ENCODE data around the gene DHX35.

Gene DHX35

DNA sequence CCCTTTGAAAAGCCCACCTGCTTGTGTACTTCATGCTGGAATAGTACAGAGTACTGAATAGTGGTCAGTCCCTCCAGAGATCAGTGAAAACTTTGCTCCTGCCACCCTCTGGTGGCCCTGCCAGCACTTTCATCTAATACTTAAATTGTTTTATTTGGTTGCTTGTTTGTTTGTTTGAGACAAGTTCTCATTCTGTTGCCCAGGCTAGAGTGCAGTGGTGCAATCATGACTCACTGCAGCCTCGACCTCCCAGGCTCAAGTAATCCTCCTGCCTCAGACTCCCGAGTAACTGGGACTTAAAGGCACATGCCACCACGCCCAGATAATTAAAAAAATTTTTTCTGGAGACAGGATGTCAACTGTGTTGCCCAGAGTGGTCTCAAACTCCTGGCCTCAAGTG is 26.9 kb upstream of the DHX35 start:
- Histone ChIP-seq H3K9me3 (ENCODE audit: insufficient read depth, low read depth, low read length) (no peaks in the 10 kb centered on the region), H3K9me2 (replicated peaks; ENCODE audit: low read depth, low read length) (no peaks in the 10 kb centered on the region), H3K9ac (ENCODE audit: low read depth, low read length, poor library complexity, severe bottlenecking) (no peak overlapping the region), H3K27me3 (ENCODE audit: insufficient read depth, low read length, poor library complexity, severe bottlenecking) (no peaks in the 10 kb centered on the region), H3K4me2 (ENCODE audit: low read depth, low read length, poor library complexity, severe bottlenecking) (peak overlapping the region; percentile 96), H4K20me1 (ENCODE audit: insufficient read depth, low read length, poor library complexity, severe bottlenecking) (peaks cover 74% of the 10 kb centered on the region), H3K4me3 (ENCODE audit: low read length, poor library complexity, severe bottlenecking) (peak overlapping the region; percentile 27), H3K36me3 (ENCODE audit: insufficient read depth, low read length) (peaks cover 41% of the 10 kb centered on the region; the same call in 1 of the 2 replicates), H3K4me1 (ENCODE audit: insufficient read depth, low read length, poor library complexity, severe bottlenecking) (peaks cover 66% of the 10 kb centered on the region), H2AFZ (ENCODE audit: low read length) (no peak overlapping the region), H3K79me2 (ENCODE audit: insufficient read depth, low read length) (peaks cover 100% of the 10 kb centered on the region), H3F3A (ENCODE audit: low read depth) (no peaks in the 10 kb centered on the region)
- TF ChIP-seq, protein P1, sequence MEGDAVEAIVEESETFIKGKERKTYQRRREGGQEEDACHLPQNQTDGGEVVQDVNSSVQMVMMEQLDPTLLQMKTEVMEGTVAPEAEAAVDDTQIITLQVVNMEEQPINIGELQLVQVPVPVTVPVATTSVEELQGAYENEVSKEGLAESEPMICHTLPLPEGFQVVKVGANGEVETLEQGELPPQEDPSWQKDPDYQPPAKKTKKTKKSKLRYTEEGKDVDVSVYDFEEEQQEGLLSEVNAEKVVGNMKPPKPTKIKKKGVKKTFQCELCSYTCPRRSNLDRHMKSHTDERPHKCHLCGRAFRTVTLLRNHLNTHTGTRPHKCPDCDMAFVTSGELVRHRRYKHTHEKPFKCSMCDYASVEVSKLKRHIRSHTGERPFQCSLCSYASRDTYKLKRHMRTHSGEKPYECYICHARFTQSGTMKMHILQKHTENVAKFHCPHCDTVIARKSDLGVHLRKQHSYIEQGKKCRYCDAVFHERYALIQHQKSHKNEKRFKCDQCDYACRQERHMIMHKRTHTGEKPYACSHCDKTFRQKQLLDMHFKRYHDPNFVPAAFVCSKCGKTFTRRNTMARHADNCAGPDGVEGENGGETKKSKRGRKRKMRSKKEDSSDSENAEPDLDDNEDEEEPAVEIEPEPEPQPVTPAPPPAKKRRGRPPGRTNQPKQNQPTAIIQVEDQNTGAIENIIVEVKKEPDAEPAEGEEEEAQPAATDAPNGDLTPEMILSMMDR (conservative IDR thresholded peaks at IDR 0.05; ENCODE audit: low read length): peak; percentile 42
- TF ChIP-seq EZH2phosphoT487 (IDR thresholded peaks at IDR 0.05; ENCODE audit: borderline replicate concordance): no peak

DNA sequence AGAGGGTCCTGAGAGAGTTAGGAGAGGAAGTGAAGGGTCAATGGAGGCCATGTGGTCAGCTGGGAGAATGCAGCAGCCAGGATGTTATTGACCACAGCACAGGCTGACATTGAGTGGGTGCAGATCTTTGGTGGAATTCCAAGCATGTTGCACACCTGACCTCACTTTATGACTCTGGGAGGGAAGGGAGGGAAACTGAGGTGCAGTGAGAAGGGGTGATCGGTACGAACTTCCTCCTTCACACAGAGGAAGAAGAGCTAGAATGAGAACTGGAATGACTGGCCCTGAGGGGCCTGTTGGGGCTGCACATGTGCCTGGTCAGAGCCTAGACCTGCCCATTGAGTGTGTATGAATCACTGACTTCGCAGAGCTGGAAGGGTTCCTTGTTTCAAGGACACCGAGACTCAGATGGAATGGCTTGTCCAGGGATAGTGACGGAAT is 26.2 kb upstream of the DHX35 start:
- H3K36me3 ChIP-seq (ENCODE audit: insufficient read depth, low read length): peaks cover 47% of the 10 kb centered on the region; the same call in 1 of the 2 replicates
- peak overlapping the region; percentile 31 for H3K9ac ChIP-seq (ENCODE audit: low read depth, low read length, poor library complexity, severe bottlenecking)
- no peak overlapping the region for H2AFZ ChIP-seq (ENCODE audit: low read length)
- peak overlapping the region; percentile 96 for H3K4me2 ChIP-seq (ENCODE audit: low read depth, low read length, poor library complexity, severe bottlenecking)
- H3K4me3 ChIP-seq (ENCODE audit: low read length, poor library complexity, severe bottlenecking): no peak overlapping the region
- TF ChIP-seq, protein P1 (conservative IDR thresholded peaks at IDR 0.05; ENCODE audit: low read length): no peak
- no peak for TF ChIP-seq EZH2phosphoT487 (IDR thresholded peaks at IDR 0.05; ENCODE audit: borderline replicate concordance)
- H3F3A ChIP-seq (ENCODE audit: low read depth): no peaks in the 10 kb centered on the region
- H3K79me2 ChIP-seq (ENCODE audit: insufficient read depth, low read length): peaks cover 100% of the 10 kb centered on the region
- H4K20me1 ChIP-seq (ENCODE audit: insufficient read depth, low read length, poor library complexity, severe bottlenecking): peaks cover 75% of the 10 kb centered on the region
- H3K27me3 ChIP-seq (ENCODE audit: insufficient read depth, low read length, poor library complexity, severe bottlenecking): no peaks in the 10 kb centered on the region
- H3K9me3 ChIP-seq (ENCODE audit: insufficient read depth, low read depth, low read length): no peaks in the 10 kb centered on the region
- H3K9me2 ChIP-seq (replicated peaks; ENCODE audit: low read depth, low read length): no peaks in the 10 kb centered on the region
- peaks cover 63% of the 10 kb centered on the region for H3K4me1 ChIP-seq (ENCODE audit: insufficient read depth, low read length, poor library complexity, severe bottlenecking)

DNA sequence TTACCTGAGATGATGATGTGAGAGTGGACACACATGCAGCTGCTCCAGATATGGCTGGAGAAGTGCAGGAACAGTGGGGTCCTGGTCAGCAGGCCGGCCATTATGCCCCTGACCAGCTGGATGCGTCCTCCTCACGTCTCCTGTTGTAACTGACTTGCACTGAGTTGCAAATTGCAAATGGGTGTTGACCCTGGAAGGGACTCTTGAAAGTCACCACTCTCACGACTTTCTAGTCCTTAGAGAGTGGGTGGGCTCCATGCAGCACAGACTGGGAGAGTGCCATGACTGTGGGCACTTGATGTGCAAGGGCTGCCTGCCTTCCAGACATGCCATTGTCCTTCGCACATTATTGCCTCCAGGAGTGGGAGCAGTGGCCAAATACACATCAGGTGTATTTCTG is 25.1 kb upstream of the DHX35 start:
- Histone ChIP-seq H2AFZ (ENCODE audit: low read length) (no peak overlapping the region), H3K9ac (ENCODE audit: low read depth, low read length, poor library complexity, severe bottlenecking) (peak overlapping the region; percentile 2), H3K4me3 (ENCODE audit: low read length, poor library complexity, severe bottlenecking) (peak overlapping the region; percentile 7), H3K9me3 (ENCODE audit: insufficient read depth, low read depth, low read length) (no peaks in the 10 kb centered on the region), H3K9me2 (replicated peaks; ENCODE audit: low read depth, low read length) (no peaks in the 10 kb centered on the region), H3K27me3 (ENCODE audit: insufficient read depth, low read length, poor library complexity, severe bottlenecking) (no peaks in the 10 kb centered on the region), H3K4me1 (ENCODE audit: insufficient read depth, low read length, poor library complexity, severe bottlenecking) (peaks cover 53% of the 10 kb centered on the region), H3K4me2 (ENCODE audit: low read depth, low read length, poor library complexity, severe bottlenecking) (peak overlapping the region; percentile 96), H3K79me2 (ENCODE audit: insufficient read depth, low read length) (peaks cover 100% of the 10 kb centered on the region), H3F3A (ENCODE audit: low read depth) (no peaks in the 10 kb centered on the region), H3K36me3 (ENCODE audit: insufficient read depth, low read length) (peaks cover 57% of the 10 kb centered on the region; the same call in 1 of the 2 replicates), H4K20me1 (ENCODE audit: insufficient read depth, low read length, poor library complexity, severe bottlenecking) (peaks cover 66% of the 10 kb centered on the region)
- TF ChIP-seq, protein P1 (conservative IDR thresholded peaks at IDR 0.05; ENCODE audit: low read length): no peak
- TF ChIP-seq EZH2phosphoT487 (IDR thresholded peaks at IDR 0.05; ENCODE audit: borderline replicate concordance): no peak

Data from Loucy (cell line).